Heart right ventricle (tissue), 16 donors: Measurements from ENCODE around the gene RIPOR2. TPM values are rescaled to one million over a fixed set of nuclear protein-coding genes. Genes with fewer than 3 reads are reported as not detected.

Experiments
- ATAC-seq, 8 donors: fragments of 200-7000 bp; cut with Tn5 transposase; one replicate each; pipeline ENCODE4 v1.9.1; 2020; ENCODE audit warnings: mild to moderate bottlenecking in 8 of 8, moderate library complexity in 8 of 8, moderate number of reproducible peaks in 1 of 8
- DNase-seq, 2 donors: peaks; one replicate each; pipeline ENCODE4 v3.0.0-alpha.2; 2020
- H3K27ac ChIP-seq, 10 donors: fragments of 200-600 bp; sonication (generic) in 2 of 10; one replicate each; pipeline versions ENCODE4 v1.5.0 to v1.8.0; 2020 to 2022; ENCODE audit warnings: mild to moderate bottlenecking in 3 of 10
- H3K27me3 ChIP-seq, 7 donors: fragments of 200-600 bp; one replicate each; pipeline ENCODE4 v1.8.0; 2021 to 2022; ENCODE audit warnings: mild to moderate bottlenecking in 2 of 7
- H3K36me3 ChIP-seq, 9 donors: fragments of 200-600 bp; sonication (generic) in 1 of 9; one replicate each; pipeline versions ENCODE4 v1.5.0 to v1.8.0; 2020 to 2022; ENCODE audit warnings: mild to moderate bottlenecking in 2 of 9
- H3K4me1 ChIP-seq, 9 donors: fragments of 200-600 bp; sonication (generic) in 1 of 9; one replicate each; pipeline versions ENCODE4 v1.5.0 to v1.8.0; 2020 to 2022; ENCODE audit warnings: mild to moderate bottlenecking in 4 of 9
- H3K4me3 ChIP-seq, 10 donors: fragments of 200-600 bp; sonication (generic) in 2 of 10; one replicate each; pipeline versions ENCODE4 v1.5.0 to v1.8.0; 2020 to 2022; ENCODE audit warnings: mild to moderate bottlenecking in 7 of 10, moderate library complexity in 2 of 10
- H3K9me3 ChIP-seq, 11 donors: fragments of 200-600 bp in 10 of 11; sonication (generic) in 2 of 11; one replicate each; pipeline versions ENCODE4 v1.5.0 to v1.8.0; 2013 to 2022; ENCODE audit warnings: mild to moderate bottlenecking in 2 of 11, control low read depth in 1 of 11, moderate library complexity in 1 of 11
- CTCF ChIP-seq, 9 donors: fragments of 200-600 bp; sonication (generic) in 2 of 9; IDR thresholded peaks; one replicate each; pipeline versions ENCODE4 v1.5.0 to v1.8.0; 2021 to 2022; ENCODE audit warnings: antibody characterized with exemption in 9 of 9, mild to moderate bottlenecking in 5 of 9, moderate library complexity in 1 of 9
- WGBS, 2 donors: extraction: QIAGEN DNeasy Blood & Tissue Kit; methylation state at CpG; one replicate each; pipeline ENCODE4 v1.1.7; 2013; ENCODE audit warnings: inconsistent platforms in 1 of 2; 5-methylcytosine and 5-hydroxymethylcytosine counted together
- intact Hi-C, 10 donors: fragments of 100-400 bp; cut with DNase I; formaldehyde crosslinking; loops; one replicate each; pipeline versions ENCODE4 v1.11.1 to v1.14.2; 2022
- polyA plus RNA-seq, 2 donors: library from polyadenylated mRNA; stranded (reverse); fragments of 200-250 nt; gene quantifications; one replicate each; pipeline ENCODE4 v1.2.3, GENCODE V29; 2013
- total RNA-seq, 10 donors: library from RNA; stranded (reverse); fragmentation: NEBNext Ultra II Directional in 3 of 10; extraction: Animal tissue kit (Norgen Biotek cat#: 25700) in 3 of 10; gene quantifications; one replicate each; pipeline versions ENCODE4 v1.2.1 to v1.2.4, GENCODE V29; 2021 to 2023
- donor health status: Arrhythmogenic right ventricular cardiomyopathy.
- donor health status: ischemic (EF 13 %, LVEDD 7.1; RV severe dilation, severe dysfunction).
- donor health status: healthy with polysubstance abuse.
- donor health status: DM: no; HTN: yes; CAD: no.
- donor health status: DM: no; HTN: no; CAD: no.
- donor health status: ischemic (EF 25% LVEDD 6.9; RV normal size, moderate dysfunction).
- donor health status: ischemic (EF 25% LVEDD 5.7; RV mildly dilated, moderate dysfunction).
- donor health status: healthy.
- donor health status: DM: yes; HTN: yes; CAD: no.
- donor health status: Ischemic cardiomyopathy.
- donor health status: ischemic (EF 35%, LVEDD 5.7; RV mildly dilated, moderate dysfunction).
- donor health status: nonischemic (EF 11% LVEDD 7.7; RV severe dilation, severe dysfunction).
- donor health status: DM: yes; HTN: yes; CAD: no.
- donor health status: PGD.
- donor health status: ischemic (EF 29% LVEDD 5.4; RV normal size, mild dysfunction).
- donor health status: nonischemic (EF 23%, LVEDD 6.1; RV moderate dilation, normal function).

Gene RIPOR2
- total and polyA plus RNA-seq, 12 donors, result 1.2 to 14.5 (median 3.6) TPM

GRCh38 chr6:24967211-24967610 is 31.5 kb upstream of the RIPOR2 start:
- Histone ChIP-seq H3K4me1 (no peaks in the 10 kb centered on the region), H3K9me3 (no peaks in the 10 kb centered on the region), H3K27me3 (no peaks in the 10 kb centered on the region), H3K36me3 (no peaks in the 10 kb centered on the region), H3K27ac (no peak overlapping the region), H3K4me3 (no peak overlapping the region)
- DNase-seq (no peak), ATAC-seq (no peak)
- TF ChIP-seq CTCF (IDR thresholded peaks at IDR 0.05), result no peak
- intact Hi-C loops, result no loop called here
- 66 to 71% methylated on average over 1 of the region's 1 CpG for WGBS, 2 donors

- H3K4me3 ChIP-seq, result no peak overlapping the region
- DNase-seq, result no peak
Observed at GRCh38 chr6:24966381-24966780, 30.6 kb upstream of the RIPOR2 start.

GRCh38 chr6:24963887-24964570 is 28.3 kb upstream of the RIPOR2 start:
- Histone ChIP-seq H3K9me3 (no peaks in the 10 kb centered on the region), H3K27ac (no peak overlapping the region), H3K4me1 (peaks cover 0 to 12% (median 0%) of the 10 kb centered on the region in 9 donors), H3K36me3 (no peaks in the 10 kb centered on the region), H3K4me3 (no peak overlapping the region), H3K27me3 (no peaks in the 10 kb centered on the region)
- no peak for ATAC-seq
- 92 to 94% methylated on average over 6 of the region's 6 CpGs for WGBS, 2 donors
- DNase-seq, result no peak
- intact Hi-C loops, result no loop called here
- no peak for TF ChIP-seq CTCF (IDR thresholded peaks at IDR 0.05)

More at GRCh38 chr6:24966381-24966780, 30.6 kb upstream of the RIPOR2 start:
- Histone ChIP-seq H3K4me1 (no peaks in the 10 kb centered on the region), H3K27ac (no peak overlapping the region), H3K36me3 (no peaks in the 10 kb centered on the region), H3K9me3 (no peaks in the 10 kb centered on the region), H3K27me3 (no peaks in the 10 kb centered on the region)
- ATAC-seq, result no peak
- intact Hi-C loops, result no loop called here
- WGBS, 2 donors, result 91% methylated on average over 4 of the region's 4 CpGs
- TF ChIP-seq CTCF (IDR thresholded peaks at IDR 0.05), result no peak

DNA sequence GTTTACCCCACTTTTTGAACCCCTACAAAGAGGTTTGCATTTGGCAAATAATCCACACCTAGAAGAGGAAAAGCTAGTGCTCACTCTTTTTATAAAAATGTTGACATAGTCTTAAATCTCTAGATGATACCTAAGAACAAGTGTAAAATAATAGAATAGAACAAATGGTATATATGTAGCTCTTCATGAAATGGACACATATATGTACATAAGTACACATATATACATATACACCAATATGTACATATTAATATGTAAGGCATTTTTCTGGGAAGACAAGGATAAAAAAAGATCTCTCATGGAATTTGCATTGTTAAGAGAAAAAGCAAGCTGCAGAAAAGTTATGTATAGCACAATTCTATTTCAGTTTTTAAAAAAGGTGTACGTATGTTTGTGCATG is 27.6 kb upstream of the RIPOR2 start:
- no peak for TF ChIP-seq CTCF (IDR thresholded peaks at IDR 0.05)
- DNase-seq (no peak), ATAC-seq (no peak)
- no peaks in the 10 kb centered on the region for H3K9me3 ChIP-seq
- H3K27ac ChIP-seq, result no peak overlapping the region
- H3K4me3 ChIP-seq, result no peak overlapping the region
- WGBS, 2 donors, result 91 to 96% methylated on average over 1 of the region's 1 CpG
- peaks cover 0 to 15% (median 0%) of the 10 kb centered on the region in 9 donors for H3K4me1 ChIP-seq
- no peaks in the 10 kb centered on the region for H3K27me3 ChIP-seq
- intact Hi-C loops, result no loop called here
- no peaks in the 10 kb centered on the region for H3K36me3 ChIP-seq
